GM18858 (cell line): Measurements from ENCODE around the gene PPP4R1.
A peak's percentile ranks its signal among the peaks of the same experiment; 100 is the strongest.
"Not testable (repeated sequence)": the region's sequence is repeated elsewhere in the genome, so short reads cannot be mapped to it uniquely, and the experiment has no call there.

ENCODE experiments used
- ATAC-seq: cut with Tn5 transposase; IDR thresholded peaks from one replicate; pipeline ENCODE4 v1.9.1; 2021; ENCODE audit not compliant: unreplicated experiment

Gene PPP4R1, protein sequence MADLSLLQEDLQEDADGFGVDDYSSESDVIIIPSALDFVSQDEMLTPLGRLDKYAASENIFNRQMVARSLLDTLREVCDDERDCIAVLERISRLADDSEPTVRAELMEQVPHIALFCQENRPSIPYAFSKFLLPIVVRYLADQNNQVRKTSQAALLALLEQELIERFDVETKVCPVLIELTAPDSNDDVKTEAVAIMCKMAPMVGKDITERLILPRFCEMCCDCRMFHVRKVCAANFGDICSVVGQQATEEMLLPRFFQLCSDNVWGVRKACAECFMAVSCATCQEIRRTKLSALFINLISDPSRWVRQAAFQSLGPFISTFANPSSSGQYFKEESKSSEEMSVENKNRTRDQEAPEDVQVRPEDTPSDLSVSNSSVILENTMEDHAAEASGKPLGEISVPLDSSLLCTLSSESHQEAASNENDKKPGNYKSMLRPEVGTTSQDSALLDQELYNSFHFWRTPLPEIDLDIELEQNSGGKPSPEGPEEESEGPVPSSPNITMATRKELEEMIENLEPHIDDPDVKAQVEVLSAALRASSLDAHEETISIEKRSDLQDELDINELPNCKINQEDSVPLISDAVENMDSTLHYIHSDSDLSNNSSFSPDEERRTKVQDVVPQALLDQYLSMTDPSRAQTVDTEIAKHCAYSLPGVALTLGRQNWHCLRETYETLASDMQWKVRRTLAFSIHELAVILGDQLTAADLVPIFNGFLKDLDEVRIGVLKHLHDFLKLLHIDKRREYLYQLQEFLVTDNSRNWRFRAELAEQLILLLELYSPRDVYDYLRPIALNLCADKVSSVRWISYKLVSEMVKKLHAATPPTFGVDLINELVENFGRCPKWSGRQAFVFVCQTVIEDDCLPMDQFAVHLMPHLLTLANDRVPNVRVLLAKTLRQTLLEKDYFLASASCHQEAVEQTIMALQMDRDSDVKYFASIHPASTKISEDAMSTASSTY

DNA sequence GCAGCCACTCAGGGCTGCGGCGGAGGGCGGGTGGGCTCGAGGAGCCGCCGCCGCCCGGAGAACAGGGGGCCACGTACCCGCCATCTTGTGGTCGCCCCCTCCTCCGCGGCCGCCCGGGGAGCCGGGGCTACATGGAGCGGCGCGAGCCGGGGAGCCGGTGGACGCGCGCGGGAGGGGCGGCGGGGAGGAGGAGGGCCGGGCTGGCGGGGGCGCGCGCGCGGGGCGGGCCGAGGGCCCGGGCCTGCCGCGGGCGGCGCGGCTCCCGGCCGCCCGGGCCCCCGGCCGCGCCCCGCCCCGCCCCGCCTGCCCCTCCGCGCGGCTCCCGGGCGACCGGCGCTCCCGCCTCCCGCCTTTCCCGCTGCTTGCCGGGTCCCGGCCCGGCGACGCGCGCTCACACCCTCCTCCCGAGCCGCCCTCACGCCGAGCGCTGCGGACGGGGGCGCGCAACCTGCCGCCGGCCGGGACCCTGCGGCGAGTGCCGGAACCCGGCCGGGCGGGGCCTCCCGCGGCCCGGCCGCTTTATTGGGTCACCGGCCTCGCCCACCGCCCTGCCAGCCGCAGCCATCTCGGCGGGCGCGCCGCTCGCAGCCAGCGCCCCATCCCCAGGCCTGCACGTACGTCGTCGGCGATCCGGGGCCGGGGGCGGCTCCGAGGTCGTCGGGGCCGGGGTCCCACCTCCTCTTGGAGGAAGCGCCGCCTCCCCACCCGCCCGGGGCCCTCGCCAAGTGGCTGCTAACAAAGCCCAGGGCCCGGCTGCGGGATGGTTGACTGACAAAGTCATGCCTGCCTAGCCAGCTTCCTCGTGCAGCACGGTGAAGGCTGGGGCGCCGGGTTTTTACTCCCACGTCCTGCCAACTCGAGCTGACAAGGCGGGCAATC lies at the start of gene PPP4R1:
TSS of gene PPP4R1 (minus strand) at position 159 of the 879 bp plus-strand sequence. CDS start at position 84, 75 bp downstream.
- ATAC-seq: peak; percentile 38

DNA sequence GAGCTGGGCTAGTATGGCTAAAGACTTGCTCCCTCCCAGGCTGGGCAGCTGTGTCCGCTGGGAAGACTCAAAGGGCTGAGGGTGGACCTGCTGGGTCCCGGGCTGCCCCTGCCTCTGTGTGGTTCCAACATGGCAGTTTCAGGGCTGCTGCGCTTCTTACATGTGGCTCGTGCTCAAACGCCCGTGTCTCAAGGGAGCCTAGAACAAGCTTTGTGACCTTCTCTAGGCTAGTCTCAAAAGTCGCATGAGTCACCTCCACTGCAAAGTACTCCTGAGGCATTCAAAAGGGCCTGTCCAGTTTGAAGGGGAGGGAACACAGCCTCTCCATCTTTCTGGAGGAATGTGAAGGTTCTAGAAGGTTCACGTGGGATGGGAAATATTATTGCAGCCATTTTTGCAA lies 49.0 kb upstream of the PPP4R1 start:
- ATAC-seq: no peak

DNA sequence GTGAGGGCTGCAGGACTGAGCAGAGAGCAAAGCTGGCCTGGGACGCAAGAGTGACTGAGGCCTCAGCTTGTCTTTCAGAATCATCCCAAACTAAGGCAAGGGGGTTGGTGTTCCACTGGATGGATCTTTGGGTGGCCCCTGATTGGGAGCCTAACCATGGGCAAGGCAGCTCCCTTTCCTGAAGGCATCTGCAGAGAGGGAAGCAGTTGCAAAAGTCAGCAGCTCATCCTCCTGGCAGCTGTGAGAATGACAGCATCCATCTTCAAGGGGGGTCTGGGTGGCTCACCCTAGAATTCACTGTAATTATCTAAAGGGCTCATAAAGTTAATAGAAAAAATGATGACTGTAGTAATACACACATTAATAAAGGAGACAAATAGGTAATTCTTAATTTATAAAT lies 47.2 kb upstream of the PPP4R1 start:
- no peak for ATAC-seq

DNA sequence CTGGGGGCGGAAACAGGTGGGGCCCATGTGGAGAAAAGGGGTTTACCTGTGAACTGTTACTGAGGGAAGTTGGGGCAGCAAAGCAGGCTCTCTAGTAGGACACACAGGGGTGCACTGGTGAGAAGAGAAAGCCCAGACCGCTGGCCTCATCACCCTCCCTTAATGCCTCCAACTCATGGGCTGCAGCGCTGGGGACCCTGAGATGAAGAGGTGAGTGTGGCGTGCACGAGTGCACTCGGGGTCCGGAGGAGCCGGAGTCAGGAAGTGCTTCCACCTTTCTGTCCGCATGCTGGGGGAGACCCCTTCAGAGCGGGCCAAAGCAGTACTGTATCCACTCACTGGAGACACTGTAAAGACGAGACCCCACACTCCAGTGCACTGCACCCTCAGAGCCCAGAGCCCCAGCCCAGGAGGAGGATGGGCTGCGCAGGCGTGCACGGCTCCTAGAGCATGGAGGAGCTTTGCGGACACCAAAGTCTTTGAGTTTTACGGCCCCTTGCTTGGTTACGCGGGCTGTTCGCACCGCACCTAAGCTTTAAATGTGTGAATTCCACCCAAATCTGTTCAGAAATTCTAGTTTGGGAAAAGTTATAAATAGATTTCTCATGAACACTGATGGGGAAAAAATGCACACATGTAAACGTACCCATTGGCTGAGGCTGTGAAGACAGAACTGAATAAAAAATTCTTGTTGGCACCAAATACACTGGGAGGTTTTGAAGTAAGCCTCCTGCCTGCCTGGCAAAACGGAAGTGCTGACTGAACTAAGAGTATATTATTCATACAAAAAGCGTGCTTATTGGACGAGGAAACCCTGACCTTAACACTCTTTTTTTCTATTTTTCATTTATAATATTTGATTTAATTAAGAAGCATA lies 45.4 kb upstream of the PPP4R1 start:
- no peak for ATAC-seq

DNA sequence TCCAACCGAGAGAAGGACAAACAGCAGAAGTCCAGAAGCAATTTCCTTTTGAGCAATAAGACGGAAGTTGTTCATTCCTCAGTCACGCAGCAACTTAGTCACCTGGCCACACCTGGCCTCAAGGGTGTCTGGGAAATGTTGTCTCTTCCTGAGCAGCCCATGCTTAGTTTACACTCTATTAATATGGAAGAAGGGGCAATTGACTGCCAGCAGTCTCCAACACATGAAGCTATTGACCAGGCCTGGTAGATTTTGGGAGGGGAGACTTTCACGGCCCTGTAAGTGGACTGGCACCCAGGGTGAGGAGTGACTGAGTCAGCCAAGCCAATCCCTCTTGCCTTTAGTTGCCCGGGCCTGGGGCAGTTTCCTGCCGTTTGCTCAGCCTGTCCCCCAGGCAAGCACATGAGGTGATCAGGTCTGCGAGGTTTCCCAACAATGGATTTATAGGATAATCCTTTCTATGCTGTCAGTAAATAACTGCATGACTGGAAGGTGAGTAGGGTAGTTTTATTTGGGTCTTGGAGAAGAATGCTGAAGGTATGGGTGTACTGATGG lies 43.8 kb upstream of the PPP4R1 start:
- ATAC-seq: no peak

DNA sequence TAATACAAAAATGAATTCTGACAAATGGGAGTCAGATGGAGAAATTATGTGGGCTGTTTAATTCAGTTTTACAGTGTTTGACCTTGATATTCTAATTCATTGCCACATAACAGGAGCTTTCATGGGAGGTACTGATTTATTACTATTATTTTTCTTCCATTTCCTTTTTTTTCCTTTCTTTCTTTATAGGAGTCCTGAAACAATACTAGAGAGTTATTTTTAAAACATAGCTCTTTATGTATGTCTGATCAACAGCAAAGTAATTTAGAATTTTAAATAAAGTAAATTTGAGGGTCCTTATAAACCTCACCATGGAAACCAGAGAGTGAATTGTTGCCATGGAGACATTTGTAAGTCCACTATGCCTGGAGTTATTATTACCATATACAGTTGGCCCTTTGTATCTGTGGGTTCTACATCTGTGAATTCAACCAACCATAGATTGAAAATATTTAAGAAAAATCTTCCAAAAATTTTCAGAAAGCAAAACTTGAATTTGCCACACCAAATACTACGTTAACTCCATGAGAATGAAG lies 40.9 kb upstream of the PPP4R1 start:
- ATAC-seq: no peak

DNA sequence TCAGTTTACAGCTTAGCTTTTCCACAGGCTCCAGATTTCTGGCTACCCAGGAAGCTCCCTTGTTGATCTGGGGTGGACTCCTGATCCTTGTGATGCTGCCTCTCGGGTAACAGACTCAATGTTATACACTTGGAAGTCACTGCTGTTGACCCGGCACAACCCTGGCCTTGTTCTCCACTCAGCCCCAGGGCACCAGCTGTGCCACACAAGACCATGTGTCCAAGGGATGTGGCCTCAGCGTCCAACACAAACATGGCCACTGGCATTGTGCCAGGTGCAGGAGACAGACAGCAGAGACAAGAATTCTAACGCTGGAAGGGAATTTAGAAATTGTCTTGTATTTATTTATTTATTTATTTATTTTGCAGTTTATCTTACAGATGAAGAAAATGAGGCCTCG lies 39.0 kb upstream of the PPP4R1 start:
- no peak for ATAC-seq

DNA sequence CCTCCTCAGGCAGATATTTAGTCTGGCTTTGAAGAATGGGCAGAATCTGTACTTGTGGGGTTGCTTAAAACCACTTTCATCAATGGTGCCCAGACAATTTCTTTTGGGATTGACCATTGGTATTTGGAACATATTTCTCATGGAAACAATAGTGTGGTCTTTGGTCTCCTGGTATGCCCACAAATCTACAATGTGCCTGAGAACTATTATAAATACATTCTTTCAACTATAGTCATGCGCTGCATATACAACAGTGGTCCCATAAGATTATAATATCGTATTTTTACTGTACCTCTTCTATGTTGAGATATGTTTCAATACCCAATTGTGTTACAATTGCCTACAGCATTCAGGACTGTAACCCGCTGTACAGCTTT lies 34.8 kb upstream of the PPP4R1 start:
- no peak for ATAC-seq

DNA sequence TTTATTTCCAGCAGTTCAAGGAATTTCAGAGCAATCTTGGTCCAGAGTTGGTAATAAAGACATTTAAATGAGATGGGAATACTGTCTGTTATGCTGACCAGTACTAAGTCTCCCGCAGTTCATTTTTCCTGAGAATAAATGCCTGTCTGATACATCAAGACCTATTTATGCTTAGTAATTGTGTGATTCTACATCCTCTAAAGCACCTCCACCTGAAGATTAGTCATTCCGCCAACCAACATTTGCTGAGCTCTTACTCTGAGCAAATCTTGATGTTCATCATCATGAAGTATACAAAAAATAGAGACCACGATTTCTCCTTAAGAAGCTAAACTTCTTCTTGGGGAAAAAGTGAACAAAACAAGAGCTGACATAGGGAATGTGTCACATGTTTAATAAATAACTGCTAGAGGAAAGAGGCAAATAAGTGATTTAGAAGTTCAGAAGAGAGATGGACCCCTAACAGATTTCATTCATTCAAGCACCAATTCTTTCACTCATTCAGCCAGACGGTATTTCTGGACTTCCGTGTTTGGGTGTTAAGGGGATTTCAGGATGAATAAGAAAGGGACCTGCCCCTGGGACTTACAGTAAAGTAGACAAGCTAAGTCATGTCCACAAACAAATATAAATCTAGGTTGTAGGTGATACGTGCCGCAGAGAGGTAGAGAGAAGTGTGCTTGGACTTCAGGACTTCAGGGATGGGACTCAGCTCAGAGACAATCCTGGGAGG lies 34.2 kb upstream of the PPP4R1 start:
- no peak for ATAC-seq

DNA sequence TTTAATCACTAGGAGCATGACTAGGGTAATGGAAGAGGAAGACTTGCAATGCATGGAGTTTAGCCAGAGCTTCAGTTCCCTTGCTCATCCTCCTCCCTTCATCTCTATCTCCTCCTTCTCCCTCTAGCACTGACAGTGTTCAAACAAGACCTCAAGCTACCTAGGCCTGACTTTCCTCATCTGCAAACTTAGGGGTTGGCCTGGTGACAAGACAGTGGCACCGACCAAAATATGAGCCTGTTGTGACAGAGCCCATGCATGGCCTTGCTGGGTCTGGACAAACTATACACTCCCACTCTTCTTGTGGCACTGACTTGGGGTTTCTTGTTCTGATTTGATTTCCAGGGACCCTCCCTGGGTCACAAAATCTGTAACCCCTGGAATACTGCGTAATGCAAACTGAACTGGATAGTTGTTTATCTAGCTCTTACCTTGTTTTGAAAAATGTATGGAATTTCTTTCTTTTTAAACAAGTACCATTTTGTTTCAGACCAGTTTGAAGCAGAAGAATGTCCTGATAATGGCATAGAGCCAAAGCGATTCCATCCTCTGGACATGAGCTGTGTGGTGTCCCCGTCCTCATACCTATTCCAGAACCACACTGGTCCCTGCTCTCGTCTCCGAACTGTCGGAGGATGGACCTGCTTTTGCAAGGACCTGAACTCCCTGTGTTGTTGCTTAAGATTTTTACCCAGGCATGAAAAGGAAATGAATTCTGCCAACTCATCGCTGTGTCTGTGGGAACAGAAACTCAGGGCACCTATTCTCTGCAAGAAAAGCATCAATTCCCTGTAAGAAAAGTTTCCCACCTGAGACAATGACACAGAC lies 33.4 kb upstream of the PPP4R1 start:
- no peak for ATAC-seq

DNA sequence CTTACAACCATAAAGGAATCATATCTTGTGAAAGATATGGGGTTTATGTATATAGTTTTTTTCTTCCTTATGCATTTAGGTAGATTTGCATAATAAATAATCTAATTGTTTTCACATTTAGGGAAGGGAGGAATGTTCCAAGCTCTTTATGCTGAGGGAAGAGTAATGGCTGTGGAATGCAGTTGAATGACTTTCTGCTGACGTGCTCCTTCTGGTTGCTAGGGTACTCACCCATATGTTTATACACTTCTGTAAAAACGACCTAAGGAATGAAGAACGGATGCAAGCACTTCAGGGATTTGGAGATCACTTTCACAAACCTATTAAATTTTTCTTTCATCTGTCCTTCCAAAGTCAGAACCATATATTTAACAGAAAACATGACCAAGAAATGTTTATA lies 29.2 kb upstream of the PPP4R1 start:
- ATAC-seq: no peak

DNA sequence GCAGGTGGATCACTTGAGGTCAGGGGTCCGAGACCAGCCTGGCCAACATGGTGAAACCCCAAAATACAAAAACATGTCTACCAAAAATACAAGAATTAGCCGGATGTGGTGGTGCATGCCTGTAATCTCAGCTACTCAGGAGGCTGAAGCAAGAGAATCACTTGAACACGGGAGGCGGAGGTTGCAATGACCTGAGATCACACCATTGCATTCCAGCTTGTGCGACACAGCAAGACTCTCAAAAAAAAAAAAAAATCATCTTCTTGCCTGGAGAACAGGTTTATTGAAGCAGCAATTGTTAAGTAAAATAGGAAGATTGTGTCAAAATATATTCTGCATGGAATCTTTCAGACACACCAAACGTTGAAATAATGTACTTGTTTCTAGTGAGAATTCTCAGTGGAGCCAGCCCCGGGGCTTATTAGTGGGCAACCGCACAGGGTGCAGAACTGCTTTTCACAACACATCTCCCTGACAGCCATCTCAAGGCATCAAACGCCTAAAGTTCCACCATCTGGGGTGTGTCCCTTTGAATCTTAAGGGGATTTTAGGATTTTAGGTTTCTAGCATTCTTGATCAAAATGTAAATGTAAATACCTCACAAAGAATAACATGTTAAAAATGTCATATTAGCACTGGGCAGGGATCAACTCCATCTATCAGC lies 28.6 kb upstream of the PPP4R1 start:
- no peak for ATAC-seq

DNA sequence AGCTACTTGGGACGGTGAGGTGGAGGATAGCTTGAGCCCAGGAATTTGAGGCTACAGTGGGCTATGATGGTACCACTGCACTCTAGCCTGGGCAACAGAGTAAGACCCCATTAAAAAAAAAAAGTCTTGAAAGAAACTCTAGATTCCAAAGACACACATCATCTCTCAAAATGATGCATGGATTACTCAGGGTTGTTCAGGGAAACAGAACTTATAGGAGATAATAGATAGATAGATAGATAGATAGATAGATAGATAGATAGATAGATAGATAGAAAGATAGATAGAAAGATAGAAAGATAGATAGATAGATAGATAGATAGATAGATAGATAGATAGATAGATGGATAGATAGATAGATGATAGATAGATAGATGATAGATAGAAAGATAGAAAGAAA lies 26.7 kb upstream of the PPP4R1 start:
- not testable (repeated sequence) for ATAC-seq

DNA sequence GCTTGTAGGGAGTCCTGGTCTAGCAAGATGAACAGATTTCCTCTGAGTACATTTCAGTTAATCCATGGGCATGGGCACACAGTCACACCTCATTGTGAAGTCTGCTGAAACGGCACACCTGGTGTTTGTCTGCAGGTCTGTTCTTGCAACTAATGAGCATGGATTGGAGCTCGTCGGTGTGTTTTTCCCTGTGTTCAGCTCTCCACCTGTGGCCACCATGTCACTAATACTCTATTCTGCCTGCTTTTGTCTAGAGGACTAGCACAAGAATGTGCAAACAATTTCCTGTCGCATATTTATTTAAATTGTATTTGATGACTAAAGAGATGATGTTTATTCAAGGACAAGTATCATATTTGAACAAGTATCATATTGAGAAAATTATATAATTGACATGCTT lies 24.5 kb upstream of the PPP4R1 start:
- ATAC-seq: no peak

DNA sequence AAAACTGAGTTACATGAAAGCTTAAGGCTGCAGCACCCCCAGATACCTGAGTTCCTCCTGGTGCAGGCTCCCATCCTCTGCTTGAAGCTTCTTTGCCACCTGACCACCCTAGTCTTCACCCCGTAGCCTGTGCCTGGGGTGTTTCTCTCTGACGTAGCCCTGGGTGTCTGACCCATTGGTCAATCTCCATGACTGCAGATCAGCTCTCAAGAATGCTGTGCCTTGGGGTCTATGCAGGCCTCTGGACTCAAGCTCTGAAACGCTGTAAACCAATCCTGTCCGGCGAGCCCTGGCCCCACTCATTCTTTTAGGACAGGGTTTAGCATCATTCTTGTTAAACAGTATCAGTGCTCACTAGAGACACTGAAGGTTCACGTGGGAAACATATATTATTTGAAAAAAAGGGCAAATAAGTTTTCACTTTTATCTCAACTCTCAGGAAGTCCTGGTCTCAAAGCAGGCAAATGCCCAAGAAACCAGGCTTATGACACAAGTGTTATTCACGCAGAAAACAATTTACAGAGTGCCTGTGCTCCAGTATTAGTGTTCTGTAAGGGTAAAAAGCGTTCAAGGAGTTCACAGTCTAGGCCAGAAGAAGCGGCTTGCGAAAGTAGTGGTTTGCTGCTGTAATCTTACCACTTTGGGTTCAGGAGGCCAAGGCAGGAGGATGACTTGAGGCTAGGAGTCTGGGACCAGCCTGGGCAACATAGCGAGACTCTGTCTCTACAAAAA lies 22.8 kb upstream of the PPP4R1 start:
- ATAC-seq: no peak

DNA sequence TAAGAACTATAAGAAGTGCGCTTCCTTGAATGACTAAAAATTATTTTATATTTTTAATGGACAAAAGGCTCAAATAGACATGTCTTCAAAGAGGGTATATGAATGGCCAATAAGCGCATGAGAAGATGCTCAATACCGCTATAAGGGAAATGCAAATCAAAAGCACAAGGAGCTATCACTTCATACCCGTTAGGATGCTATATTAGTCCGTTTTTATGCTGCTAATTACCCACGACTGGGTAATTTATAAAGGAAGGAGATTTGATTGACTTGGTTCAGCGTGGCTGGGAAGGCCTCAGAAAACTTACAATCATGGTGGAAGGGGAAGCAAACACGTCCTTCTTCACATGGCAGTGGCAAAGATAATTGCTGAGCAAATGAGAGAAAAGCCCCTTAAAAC lies 20.5 kb upstream of the PPP4R1 start:
- no peak for ATAC-seq
